Glomerular visceral epithelial cell (primary cell): ENCODE measurements around the gene CD8B.

ENCODE experiments used
- DNase-seq: peaks from one replicate; pipeline ENCODE4 v3.0.0-alpha.2; 2016; ENCODE audit errors: extremely low spot score

The CD8B gene

DNA sequence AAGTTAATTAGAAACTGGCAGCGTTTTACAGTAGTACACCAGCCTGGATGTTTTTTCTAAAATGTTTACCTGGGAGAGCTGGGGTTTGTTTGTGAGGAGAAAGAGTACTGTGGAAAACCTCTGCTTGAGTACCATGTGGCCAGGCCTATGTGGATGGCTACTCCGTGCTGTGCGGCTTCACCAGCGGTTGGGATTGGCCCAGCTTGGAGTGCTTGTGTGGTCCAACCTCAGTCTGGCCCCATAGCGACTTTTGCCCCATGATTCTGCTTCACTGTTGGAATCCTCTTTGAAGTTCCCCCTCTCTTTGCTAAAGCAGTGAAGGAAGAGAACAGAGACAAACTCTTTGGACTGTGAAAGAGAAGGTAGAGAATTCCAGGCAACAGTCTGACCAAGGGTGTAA, 86.8 kb downstream of the CD8B start:
- DNase-seq: no peak

GRCh38 chr2:86772611-86773010, 89.1 kb downstream of the CD8B start:
- DNase-seq: no peak

GRCh38 chr2:86770816-86771301, 90.8 kb downstream of the CD8B start:
- no peak for DNase-seq

- DNase-seq: no peak
These were observed 91.8 kb downstream of the CD8B start for GRCh38 chr2:86769838-86770237.

- no peak for DNase-seq
These were observed 93.3 kb downstream of the CD8B start for GRCh38 chr2:86768189-86768949.
